LNCaP clone FGC (cell line): ENCODE results near the gene DPM3.
"Not testable (repeated sequence)": the region's sequence is repeated elsewhere in the genome, so short reads cannot be mapped to it uniquely, and the experiment has no call there.

Source experiments
- DNase-seq: peaks from one replicate; pipeline ENCODE4 v3.0.0-alpha.2; 2011; ENCODE audit warnings: low read depth
- H3K4me3 ChIP-seq: 2 replicates; pipeline ENCODE4 v1.5.1; 2011; ENCODE audit warnings: mild to moderate bottlenecking, low read depth, low read length, control low read depth
- CTCF ChIP-seq: IDR thresholded peaks from 2 replicates; pipeline ENCODE4 v1.5.1; 2012; ENCODE audit warnings: mild to moderate bottlenecking; ENCODE audit not compliant: control insufficient read depth, insufficient read depth; ENCODE audit errors: extremely low read depth

DPM3 gene

DNA sequence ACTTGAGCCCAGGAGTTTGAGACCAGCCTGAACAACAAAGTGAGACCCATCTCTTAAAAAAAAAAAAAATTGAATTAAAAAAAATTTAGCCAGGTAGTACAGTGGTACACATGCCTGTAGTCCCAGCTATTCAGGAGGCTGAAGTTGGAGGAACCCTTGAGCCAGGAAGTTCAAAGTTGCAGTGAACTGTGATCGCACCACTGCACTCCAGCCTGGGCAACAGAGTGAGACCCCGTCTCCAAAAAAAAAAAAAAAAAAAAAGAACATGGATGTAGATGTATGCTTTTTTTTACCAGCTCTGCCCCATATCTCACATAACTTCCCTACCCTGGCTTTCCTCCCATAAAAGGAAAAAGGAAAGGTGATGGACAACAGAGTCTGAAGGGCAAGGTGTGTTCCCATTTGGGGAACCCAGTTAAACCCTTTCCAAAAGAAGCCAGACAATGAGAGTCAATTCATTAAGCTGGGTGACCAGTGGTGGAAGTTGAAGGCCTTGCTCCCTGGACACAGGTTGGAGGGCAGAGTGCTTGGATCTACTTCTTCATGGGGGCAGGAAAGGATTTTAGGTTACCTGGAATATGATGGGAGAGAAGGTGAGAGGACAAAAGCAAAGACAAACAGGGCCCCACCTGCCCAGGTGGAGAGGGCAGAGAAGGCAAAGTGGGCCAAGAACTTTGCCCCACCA is 29.9 kb upstream of the DPM3 start:
- no peak for TF ChIP-seq CTCF
- no peak for DNase-seq
- no peak overlapping the region for H3K4me3 ChIP-seq

DNA sequence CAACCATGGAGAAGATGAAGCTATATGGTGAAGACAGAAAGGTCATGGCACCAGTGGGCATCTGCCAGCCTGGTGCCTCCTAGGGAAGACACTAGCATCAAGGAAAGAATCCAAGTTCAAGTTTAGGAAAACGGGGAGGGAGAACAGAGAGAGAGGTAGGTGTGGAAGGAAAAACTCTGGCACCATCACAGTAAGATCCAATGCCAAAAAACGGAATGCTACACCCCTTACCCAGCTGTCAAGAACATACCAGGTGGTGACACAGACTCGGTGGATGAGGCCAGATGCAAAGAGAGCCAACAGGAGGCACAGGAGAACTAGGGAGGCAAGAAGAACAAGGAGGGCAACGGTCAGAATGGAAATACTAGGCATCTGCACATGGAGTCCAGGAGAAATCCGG is 29.2 kb upstream of the DPM3 start:
- H3K4me3 ChIP-seq, result no peak overlapping the region
- no peak for DNase-seq
- TF ChIP-seq CTCF, result no peak

GRCh38 chr1:155168456-155169210 is 28.3 kb upstream of the DPM3 start:
- TF ChIP-seq CTCF, result no peak
- no peak overlapping the region for H3K4me3 ChIP-seq
- no peak for DNase-seq

- H3K4me3 ChIP-seq, DNase-seq: not testable (repeated sequence)
These were observed 27.7 kb upstream of the DPM3 start for GRCh38 chr1:155168105-155168445.

- peak; percentile 52 for DNase-seq
- peak; percentile 95 for TF ChIP-seq CTCF
- H3K4me3 ChIP-seq, result no peak overlapping the region
These were observed 27.1 kb upstream of the DPM3 start for GRCh38 chr1:155167166-155168104.

GRCh38 chr1:155166471-155167165 is 26.3 kb upstream of the DPM3 start:
- no peak overlapping the region for H3K4me3 ChIP-seq
- no peak for DNase-seq
- TF ChIP-seq CTCF, result no peak
